Spinal cord (tissue), 10 donors: ENCODE data around the gene EXOC6. TPM values are rescaled to one million over a fixed set of nuclear protein-coding genes. Genes with fewer than 3 reads are reported as not detected.
"Not testable (repeated sequence)": the region's sequence is repeated elsewhere in the genome, so short reads cannot be mapped to it uniquely, and the experiment has no call there.

Experiments
- DNase-seq, 6 donors: peaks; one replicate each; pipeline versions ENCODE4 v3.0.0 to v3.0.0-alpha.2; 2013 to 2015; ENCODE audit warnings: low spot score in 6 of 6, low read depth in 4 of 6
- H3K27ac ChIP-seq: one replicate; pipeline ENCODE4 v1.5.1; 2013; ENCODE audit warnings: low read depth, low read length, control low read depth
- H3K27me3 ChIP-seq: one replicate; pipeline ENCODE4 v1.6.1; 2013; ENCODE audit warnings: low read length; ENCODE audit not compliant: control insufficient read depth, insufficient read depth
- H3K36me3 ChIP-seq: one replicate; pipeline ENCODE4 v1.6.1; 2013; ENCODE audit warnings: low read length; ENCODE audit not compliant: control insufficient read depth, insufficient read depth
- H3K4me1 ChIP-seq: one replicate; pipeline ENCODE4 v1.6.1; 2013; ENCODE audit warnings: low read length; ENCODE audit not compliant: control insufficient read depth, insufficient read depth
- H3K4me3 ChIP-seq: one replicate; pipeline ENCODE4 v1.5.1; 2013; ENCODE audit warnings: low read depth, low read length, control low read depth
- H3K9me3 ChIP-seq: one replicate; pipeline ENCODE4 v1.6.1; 2013; ENCODE audit warnings: low read length; ENCODE audit not compliant: control insufficient read depth, insufficient read depth
- WGBS: methylation state at CpG from one replicate; pipeline ENCODE4 v1.1.5; 2013; ENCODE audit warnings: missing lambda C conversion rate; ENCODE audit not compliant: insufficient coverage; 5-methylcytosine and 5-hydroxymethylcytosine counted together
- polyA plus RNA-seq, 2 donors: library from polyadenylated mRNA; unstranded; fragments of 120-200 nt; gene quantifications; one replicate each; pipeline ENCODE4 v1.2.1, GENCODE V29; 2013; ENCODE audit not compliant: insufficient read length in 2 of 2
- total RNA-seq, 2 donors: library from RNA; depleted of rRNA in 1 of 2; stranded (reverse); fragments of 120-200 nt in 1 of 2; fragments of >200 nt in 1 of 2; gene quantifications; one replicate each; pipeline versions ENCODE4 v1.2.3 to v1.2.4, GENCODE V29; 2013 to 2014
- donor health status: healthy.

EXOC6 gene
- total and polyA plus RNA-seq, 4 donors, result 16.5 to 46.6 (median 21.2) TPM

DNA sequence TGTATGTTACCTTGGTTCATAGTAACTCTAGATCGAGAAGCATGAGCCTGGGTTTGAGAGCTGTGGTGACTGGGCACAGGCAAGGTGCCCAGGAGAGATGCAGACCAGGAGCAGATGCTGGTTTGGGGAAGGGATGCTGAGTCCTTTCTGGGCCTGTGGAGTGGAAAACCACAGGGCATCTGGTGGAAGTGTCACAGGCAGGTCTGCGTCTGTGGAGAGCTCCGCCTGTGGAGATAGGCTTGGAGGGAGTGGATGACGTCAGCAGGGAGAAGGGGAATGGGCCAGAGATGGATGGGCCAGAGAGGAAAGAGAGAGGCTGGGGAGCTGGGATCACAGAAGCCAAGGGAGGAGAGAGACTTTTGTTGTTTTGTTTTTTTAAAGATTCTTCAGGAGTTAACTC, 240.1 kb downstream of the EXOC6 start:
- Histone ChIP-seq H3K4me1 (peaks cover 3% of the 10 kb centered on the region), H3K36me3 (no peaks in the 10 kb centered on the region), H3K9me3 (no peaks in the 10 kb centered on the region), H3K27ac (no peak overlapping the region), H3K27me3 (no peaks in the 10 kb centered on the region), H3K4me3 (no peak overlapping the region)
- 71% methylated on average over 4 of the region's 4 CpGs for WGBS
- DNase-seq, result no peak

DNA sequence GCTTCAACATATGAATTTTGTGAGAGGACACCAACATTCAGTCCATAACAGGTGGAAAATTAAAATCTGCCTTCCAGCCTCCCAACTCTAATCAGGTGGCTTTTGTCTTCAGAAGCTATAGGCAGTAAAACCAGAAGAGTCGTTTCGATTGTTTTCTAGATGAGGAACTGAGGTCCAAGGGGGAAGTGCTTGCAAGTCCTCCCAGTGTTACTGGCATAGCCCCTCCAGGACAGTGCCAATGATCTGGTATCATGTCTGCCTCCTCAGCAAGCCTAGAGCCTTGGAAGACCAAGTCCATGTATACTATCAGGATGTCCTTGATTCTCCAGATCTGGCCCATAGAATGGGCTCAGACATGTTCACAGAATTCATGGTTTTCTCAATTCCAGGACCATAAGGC, 242.3 kb downstream of the EXOC6 start:
- no peaks in the 10 kb centered on the region for H3K9me3 ChIP-seq
- WGBS, result no CpG with 5 or more reads among the region's 2 CpGs
- H3K36me3 ChIP-seq, result no peaks in the 10 kb centered on the region
- peaks cover 3% of the 10 kb centered on the region for H3K4me1 ChIP-seq
- H3K27me3 ChIP-seq, result no peaks in the 10 kb centered on the region
- H3K27ac ChIP-seq, result no peak overlapping the region
- DNase-seq, result no peak
- H3K4me3 ChIP-seq, result no peak overlapping the region

DNA sequence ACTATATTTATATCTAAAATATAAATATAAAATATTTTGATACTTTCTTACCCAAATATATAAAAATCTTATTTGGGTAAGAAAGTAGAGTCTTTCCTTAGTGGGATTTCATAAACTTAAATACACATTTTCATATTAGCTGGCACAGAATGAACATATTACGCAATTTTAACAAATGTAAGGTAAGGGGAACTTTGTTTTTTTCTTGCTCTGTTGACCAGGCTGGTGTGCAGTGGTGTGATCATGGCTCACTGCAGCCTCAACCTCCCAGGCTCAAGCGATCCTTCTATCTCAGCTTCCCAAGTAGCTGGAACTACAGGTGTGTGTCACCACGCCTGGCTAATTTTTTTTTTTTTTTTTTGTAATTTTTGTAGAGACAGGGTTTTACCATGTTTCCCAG, 243.6 kb downstream of the EXOC6 start:
- WGBS, result no CpG with 5 or more reads among the region's 3 CpGs
- H3K27me3 ChIP-seq, result no peaks in the 10 kb centered on the region
- no peaks in the 10 kb centered on the region for H3K9me3 ChIP-seq
- H3K36me3 ChIP-seq, result no peaks in the 10 kb centered on the region
- H3K27ac ChIP-seq, result no peak overlapping the region
- H3K4me1 ChIP-seq, result peaks cover 3% of the 10 kb centered on the region
- DNase-seq, result no peak
- no peak overlapping the region for H3K4me3 ChIP-seq

DNA sequence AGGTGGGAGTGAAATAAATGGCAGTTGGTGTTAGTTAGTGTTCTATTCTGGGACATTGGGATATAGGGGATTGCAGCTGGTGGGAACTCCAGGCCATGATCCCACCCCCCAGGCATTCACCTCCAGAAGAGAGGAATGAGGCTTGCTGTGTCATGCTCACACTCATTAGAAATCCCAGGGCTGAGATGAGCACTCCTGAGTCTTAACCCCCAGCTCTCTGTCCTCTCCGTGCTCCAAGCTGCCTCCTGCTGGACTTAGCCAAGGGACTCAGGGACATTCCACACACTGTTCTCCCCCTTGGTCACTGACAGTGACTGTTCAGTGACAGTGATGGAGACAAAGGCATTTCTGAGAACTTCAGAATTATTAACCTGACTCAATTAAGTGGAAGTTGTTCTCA, 246.9 kb downstream of the EXOC6 start:
- Histone ChIP-seq H3K9me3 (no peaks in the 10 kb centered on the region), H3K27ac (no peak overlapping the region), H3K4me3 (no peak overlapping the region), H3K36me3 (no peaks in the 10 kb centered on the region), H3K27me3 (no peaks in the 10 kb centered on the region), H3K4me1 (no peaks in the 10 kb centered on the region)
- WGBS, result no CpG with 5 or more reads among the region's 1 CpG
- no peak for DNase-seq

DNA sequence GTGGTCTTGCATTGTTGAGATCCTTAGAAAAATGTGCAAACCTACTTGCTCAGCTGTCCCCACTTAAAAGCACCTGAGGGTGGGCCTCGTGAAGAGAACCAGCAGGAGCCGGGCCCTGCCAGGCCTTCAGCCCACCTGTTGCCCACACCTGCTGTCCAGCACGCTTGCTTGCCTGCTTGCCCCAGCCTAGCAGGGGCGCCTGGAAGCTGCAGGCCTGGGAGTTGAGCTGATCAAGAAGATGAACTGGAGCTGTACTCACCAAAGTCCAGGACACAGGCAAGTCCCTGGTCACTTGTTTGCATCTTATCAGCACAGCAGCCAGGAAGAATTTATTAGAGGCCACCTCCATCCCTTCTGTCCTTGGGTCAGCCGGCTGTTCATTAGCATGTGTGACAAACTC, 248.6 kb downstream of the EXOC6 start:
- DNase-seq, result no peak
- no peaks in the 10 kb centered on the region for H3K4me1 ChIP-seq
- no peak overlapping the region for H3K27ac ChIP-seq
- H3K27me3 ChIP-seq, result no peaks in the 10 kb centered on the region
- H3K4me3 ChIP-seq, result no peak overlapping the region
- H3K36me3 ChIP-seq, result no peaks in the 10 kb centered on the region
- WGBS, result 77% methylated on average over 4 of the region's 5 CpGs
- no peaks in the 10 kb centered on the region for H3K9me3 ChIP-seq

DNA sequence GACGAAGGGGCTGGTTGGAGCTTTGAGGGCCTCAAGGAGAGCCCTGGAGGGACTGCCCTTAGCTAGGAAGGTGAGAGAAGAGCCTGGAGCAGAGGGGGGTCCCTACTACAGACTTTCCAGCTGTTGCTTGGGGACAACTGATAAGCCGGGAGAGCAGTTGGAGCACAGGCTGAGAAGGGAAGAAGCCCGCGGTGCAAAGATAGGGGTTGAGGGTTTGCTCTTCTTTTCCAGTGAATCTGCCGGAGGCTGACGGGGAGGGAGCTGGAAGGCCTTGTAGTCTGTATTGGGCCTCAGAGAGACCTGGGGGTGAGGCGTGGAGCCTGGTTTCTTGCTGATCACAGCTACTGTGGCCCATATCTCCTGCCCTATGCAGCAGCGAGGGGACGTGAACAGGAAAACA, 249.1 kb downstream of the EXOC6 start:
- Histone ChIP-seq H3K36me3 (no peaks in the 10 kb centered on the region), H3K4me3 (no peak overlapping the region), H3K9me3 (no peaks in the 10 kb centered on the region), H3K27ac (no peak overlapping the region), H3K4me1 (no peaks in the 10 kb centered on the region), H3K27me3 (no peaks in the 10 kb centered on the region)
- DNase-seq, result no peak
- 80% methylated on average over 7 of the region's 9 CpGs for WGBS

DNA sequence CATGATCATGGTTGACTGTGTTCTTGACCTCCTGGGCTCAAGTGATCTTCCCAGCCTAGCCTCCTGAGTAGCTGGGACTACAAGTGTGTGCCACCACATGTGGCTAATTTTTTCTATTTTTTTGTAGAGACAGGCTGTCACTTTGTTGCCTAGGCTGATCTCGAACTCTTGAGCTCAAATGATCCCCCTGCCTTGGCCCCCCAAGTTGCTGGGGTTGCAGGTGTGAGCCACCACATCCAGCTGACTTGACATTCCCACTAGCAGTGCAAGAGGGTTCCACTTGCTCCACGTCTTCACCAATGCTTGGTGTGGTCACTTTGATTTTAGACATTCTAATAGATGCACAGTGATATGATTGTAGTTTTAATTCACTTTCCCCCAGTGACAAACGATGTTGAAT, 250.5 kb downstream of the EXOC6 start:
- H3K27ac ChIP-seq, result no peak overlapping the region
- no peaks in the 10 kb centered on the region for H3K4me1 ChIP-seq
- H3K36me3 ChIP-seq, result no peaks in the 10 kb centered on the region
- no peak overlapping the region for H3K4me3 ChIP-seq
- no peaks in the 10 kb centered on the region for H3K27me3 ChIP-seq
- no peak for DNase-seq
- no peaks in the 10 kb centered on the region for H3K9me3 ChIP-seq
- WGBS, result 73% methylated on average over 1 of the region's 3 CpGs

DNA sequence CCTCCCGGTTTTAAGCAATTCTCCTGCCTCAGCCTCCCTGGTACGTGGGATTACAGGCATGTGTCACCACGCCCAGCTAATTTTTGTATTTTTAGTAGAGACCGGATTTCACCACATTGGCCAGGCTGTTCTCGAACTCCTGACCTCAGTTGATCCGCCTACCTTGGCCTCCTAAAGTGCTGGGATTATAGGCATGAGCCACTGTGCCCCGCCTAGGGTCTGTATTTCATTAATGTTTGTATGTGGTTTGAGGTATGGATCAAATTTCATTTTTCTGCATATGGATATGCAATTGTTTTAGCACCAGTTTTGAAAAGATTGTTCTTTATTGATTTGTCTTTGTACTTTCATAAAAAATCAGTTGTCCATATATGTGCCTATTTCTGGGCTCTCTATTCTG, 251.3 kb downstream of the EXOC6 start:
- Histone ChIP-seq H3K27me3 (no peaks in the 10 kb centered on the region), H3K36me3 (no peaks in the 10 kb centered on the region), H3K27ac (no peak overlapping the region), H3K9me3 (peaks cover under 1% of the 10 kb centered on the region), H3K4me1 (no peaks in the 10 kb centered on the region), H3K4me3 (no peak overlapping the region)
- WGBS, result 92% methylated on average over 6 of the region's 7 CpGs
- no peak for DNase-seq

DNA sequence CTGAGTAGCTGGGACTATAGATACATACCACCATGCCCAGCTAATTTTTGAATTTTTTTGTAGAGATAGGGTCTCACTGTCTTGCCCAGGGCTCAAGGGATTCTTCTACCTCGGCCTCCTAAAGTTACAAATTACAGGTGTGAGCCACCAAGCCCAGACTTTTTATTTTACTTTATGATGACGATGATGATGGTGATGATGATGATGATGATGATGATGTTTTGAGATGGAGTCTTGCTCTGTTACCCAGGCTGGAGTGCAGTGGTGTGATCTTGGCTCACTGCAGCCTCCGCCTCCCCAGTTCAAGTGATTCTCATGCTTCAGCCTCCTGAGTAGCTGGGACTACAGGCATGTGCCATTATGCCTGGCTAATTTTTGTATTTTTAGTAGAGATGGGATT, 252.8 kb downstream of the EXOC6 start:
- DNase-seq, H3K27me3 ChIP-seq, H3K4me1 ChIP-seq, H3K36me3 ChIP-seq, H3K9me3 ChIP-seq, H3K4me3 ChIP-seq, H3K27ac ChIP-seq: not testable (repeated sequence)
- 100% methylated on average over 2 of the region's 3 CpGs for WGBS

DNA sequence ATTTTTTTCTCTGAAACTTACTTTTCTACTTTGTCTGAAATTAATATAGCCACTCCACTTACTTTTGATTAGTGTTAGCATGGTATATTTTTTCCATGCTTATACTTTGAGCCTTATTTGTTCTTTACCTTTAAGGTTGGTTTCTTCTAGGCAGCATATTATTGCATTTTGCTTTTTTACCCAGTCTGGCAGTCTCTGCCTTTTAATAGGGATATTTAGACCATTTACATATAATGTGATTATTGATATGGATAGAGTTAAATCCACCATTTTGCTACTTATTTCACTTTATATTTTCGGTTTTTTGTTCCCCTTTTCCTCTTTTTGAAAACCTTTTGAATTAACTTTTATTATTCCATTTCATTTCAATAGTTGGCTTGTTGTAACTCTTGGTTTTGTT, 255.6 kb downstream of the EXOC6 start:
- no peak overlapping the region for H3K27ac ChIP-seq
- no peaks in the 10 kb centered on the region for H3K4me1 ChIP-seq
- no peaks in the 10 kb centered on the region for H3K36me3 ChIP-seq
- H3K9me3 ChIP-seq, result peaks cover 2% of the 10 kb centered on the region
- DNase-seq, result no peak
- H3K4me3 ChIP-seq, result no peak overlapping the region
- no CpG with 5 or more reads among the region's 1 CpG for WGBS
- H3K27me3 ChIP-seq, result no peaks in the 10 kb centered on the region
